HG03103 (cell line): ENCODE results near the gene LAMA5.

Experiments
- ATAC-seq: cut with Tn5 transposase; IDR thresholded peaks from one replicate; pipeline ENCODE4 v1.9.1; 2021; ENCODE audit warnings: low read depth; ENCODE audit not compliant: unreplicated experiment

LAMA5 gene

GRCh38 chr20:62405108-62405980 lies 38.2 kb upstream of the LAMA5 start:
- no peak for ATAC-seq

- ATAC-seq = no peak
Observed at GRCh38 chr20:62404761-62405107, 37.6 kb upstream of the LAMA5 start.

GRCh38 chr20:62404112-62404665 lies 37.1 kb upstream of the LAMA5 start:
- ATAC-seq = no peak

DNA sequence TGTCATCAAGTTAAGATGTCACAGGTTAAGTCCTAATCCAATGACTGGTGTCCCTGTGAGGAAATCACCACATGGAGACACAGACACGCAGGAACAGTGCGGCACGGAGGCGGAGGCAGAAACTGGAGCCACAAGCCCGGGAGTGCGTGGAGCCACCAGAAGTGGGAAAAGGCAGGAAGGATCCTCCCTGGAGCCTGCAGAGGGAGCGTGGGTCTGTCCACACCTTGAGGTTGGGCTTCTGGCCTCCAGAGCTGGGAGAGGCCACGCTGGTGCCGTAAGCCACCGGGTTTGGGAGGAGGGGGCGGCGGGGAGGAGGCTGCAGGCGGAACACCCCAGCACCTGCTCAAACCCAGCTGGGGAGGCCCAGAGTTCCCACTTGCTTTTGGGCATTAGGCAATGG lies 36.2 kb upstream of the LAMA5 start:
- no peak for ATAC-seq

DNA sequence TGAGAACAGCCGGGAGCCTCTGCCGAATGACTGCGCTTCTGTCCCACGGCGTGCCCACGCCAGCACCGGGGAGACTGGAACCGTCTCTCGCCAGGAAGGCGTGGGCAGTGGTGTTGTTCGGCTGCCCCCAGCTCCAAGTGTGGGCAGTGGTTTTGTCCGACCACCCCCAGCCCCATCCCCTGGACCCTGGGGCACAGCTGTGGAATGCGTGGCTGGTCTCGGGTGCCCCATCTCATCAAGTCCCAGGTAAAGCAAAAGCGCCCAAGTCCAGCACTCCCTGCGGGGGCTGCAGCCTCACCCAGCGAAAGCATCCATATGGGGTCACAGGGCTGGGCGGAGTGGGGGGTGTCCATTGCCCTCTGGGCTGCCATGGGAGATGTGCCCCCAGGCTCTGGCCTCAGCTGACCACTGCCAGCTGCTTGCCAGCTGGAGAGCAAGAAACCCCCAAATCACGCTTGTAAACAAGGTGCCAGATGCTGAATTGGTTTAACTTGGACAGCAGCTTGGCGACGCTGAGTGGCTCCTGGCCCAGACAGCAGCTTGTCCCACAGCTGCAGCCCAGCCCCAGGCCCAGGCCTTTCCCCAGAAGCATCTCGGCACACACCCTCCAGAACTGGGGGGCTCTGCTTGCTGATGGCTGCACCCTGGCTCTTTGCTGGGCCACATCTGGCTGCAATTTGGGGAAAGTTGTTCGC lies 35.5 kb upstream of the LAMA5 start:
- ATAC-seq = no peak

DNA sequence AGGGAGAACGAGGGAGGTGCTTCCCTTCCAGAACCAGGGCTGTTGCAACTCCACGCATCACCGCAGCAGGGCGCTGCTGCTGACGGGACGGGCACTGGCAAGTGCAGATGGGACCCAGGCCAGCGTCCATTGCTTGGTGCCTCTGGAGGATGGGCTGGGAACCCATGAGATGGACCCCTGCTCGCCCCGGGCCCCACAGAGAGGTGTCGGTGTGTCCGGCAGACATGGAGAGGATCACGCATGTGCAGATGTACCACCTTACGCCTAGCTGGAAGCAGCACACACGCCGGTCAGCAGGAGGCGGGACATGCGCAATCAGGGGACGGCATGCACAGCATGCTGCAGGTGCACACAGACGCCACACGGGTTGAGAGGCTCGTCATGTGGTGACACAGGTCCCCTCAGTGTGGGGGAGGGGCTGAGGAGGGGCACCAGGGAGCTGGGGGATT lies 34.2 kb upstream of the LAMA5 start:
- ATAC-seq = no peak

DNA sequence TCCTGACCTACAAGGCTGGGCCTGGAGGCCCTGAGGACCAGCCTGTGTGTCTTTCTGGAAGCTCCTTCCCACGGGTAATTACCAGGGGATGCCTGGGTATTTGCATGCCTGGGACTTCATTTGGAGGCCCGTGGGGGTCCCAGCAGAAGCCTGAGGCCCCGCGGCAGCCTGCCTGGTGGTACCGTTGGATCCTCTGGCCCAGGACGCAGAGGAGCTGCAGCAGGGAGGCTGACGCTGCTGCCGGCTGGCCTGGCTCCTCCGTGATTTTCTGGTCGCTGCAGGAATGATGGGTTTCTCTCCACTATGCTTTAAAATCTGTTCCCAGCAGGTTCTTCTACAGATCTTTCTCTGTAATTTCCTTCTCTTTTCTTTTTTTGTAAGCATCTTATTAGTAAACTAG lies 33.4 kb upstream of the LAMA5 start:
- ATAC-seq = no peak

GRCh38 chr20:62400021-62400420 lies 32.9 kb upstream of the LAMA5 start:
- ATAC-seq = no peak

- ATAC-seq = no peak
Observed at GRCh38 chr20:62398120-62398821, 31.2 kb upstream of the LAMA5 start.

DNA sequence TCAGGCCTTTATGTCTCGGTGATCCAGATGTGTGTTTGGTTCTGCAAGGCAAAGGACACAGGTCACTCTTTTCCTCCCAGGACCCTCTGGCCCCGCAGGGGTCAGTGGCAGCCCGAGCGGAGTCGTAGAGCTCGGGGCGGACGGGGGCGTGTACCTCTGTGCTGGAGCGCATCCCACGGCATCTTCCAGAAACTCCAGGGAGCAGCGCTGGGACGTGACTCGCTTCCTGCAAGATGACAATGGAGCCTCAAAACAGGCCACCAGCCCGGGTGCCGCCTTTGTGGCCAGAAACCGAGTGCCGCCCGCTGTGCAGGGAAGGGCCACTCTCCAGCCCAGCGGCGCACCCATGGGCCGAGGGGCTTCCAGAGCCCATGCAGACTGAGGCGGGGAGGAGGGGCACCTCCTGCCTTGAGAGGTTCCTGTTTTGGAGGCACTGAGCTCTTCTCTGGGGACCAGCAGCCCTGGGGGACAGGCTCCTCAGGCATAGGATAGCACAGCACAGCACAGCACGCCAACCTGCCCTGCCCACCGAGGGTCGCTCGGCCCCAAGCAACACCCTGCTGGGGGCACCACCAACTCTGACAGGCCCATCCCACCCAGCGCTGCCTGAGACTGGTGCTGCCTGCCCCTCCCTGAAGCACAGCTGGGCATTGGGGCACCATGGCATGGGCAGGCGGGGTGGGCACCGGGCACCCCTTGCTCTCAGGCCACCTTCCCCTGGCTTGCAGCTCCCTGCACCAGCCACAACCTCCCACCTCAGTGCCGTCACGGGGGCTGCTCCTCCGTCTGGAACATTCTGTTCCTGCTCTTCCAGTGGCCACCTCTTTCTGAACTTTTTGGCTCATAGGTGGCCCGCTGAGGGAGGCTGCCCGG lies 29.5 kb upstream of the LAMA5 start:
- ATAC-seq = no peak

DNA sequence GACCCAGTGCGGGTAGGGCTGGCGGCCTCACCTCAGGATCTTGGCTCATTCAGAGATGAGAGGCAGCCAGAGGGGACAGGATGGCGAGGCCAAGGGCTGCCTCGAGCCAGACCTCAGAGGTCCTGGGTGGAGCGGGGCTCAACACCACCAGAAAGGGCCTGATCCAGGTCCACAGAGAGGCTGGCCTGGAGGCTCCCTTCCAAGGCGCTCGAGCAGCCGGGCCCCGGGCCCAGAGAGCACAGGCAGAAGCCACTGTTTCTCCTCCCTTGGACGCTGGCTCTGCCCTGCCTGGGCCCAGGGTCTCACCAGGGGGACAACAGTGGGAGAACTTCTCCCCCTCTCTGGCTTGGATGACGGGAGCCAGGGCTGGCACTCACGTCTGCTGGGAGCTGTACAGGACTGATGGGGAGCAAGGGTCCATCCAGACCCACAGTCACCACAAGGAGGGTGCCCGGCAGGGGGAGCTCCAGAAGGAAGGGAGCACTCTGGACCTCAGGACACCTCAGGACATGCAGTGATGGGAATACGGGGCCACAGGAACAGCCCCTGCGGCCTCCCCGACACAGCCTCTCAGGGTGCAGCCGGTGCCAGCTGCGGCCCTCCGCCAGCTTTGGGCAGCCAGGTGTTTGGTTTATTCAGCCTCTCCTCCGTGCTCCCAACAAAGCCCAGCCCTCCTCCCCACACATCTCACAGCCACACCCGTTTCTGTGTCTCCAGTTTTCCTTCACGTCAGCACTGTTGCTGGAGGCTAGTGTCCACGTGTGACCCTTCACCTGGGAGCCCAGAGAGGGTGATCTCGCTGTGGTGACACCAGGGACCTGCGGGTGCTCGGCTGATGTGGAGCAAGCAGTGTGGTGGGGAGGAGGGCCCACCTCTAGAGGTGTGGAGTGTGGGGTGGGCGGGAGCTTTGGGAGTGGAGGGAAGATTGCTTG lies 28.5 kb upstream of the LAMA5 start:
- ATAC-seq = no peak

GRCh38 chr20:62394248-62395245 lies 27.4 kb upstream of the LAMA5 start:
- no peak for ATAC-seq

DNA sequence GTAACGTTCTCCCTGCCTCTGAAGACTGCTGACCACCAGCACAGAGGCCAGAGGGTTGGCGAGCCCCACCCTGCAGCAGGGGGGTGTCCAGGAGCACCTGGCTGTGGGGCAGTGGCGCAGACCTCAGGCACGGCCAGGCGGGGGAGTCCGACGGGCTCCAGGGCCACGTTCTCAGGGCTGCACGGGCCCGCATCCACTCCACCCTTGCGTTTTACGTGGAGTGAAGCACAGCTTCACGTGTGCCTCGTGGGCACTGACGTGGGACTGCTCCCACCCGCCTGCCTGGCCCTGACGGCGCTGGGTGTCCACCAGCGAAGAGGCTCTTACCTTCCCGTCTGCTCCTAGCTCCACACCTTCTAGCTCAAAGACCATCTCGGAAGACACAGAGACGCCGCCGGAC lies 26.7 kb upstream of the LAMA5 start:
- ATAC-seq = no peak

GRCh38 chr20:62393335-62393665 lies 26.2 kb upstream of the LAMA5 start:
- no peak for ATAC-seq

GRCh38 chr20:62392621-62393334 lies 25.7 kb upstream of the LAMA5 start:
- ATAC-seq = no peak

DNA sequence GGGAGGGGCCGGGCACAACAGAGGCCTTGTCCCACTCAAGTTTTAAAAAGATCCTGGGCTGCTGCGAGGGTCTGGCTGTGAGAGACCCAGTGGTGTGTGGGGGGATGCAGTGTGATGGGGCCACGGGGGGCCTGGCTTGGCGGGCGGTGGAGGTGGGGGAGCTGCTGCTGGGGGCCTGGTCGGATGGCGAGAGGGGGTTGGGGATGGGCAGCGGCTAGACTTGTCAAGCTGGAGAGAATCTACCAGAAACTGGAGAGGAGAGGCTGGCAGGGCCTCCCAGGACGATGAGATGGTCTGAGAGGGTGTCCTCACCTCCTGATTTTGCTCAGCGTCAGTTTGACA lies 24.9 kb upstream of the LAMA5 start:
- no peak for ATAC-seq
